Measurements from ENCODE around the gene HOXC4.
A peak's percentile ranks its signal among the peaks of the same experiment; 100 is the strongest.

Gene HOXC4

GRCh38 chr12:54052438-54053002, 1.1 kb upstream of the HOXC4 start:
- H3K27me3 Mint-ChIP-seq = peaks cover 54% of the 10 kb centered on the region
- peak overlapping the region; percentile 91 for H3K4me3 Mint-ChIP-seq
- ATAC-seq (replicated peaks; ENCODE audit: extremely low read depth, poor library complexity, severe bottlenecking) (no peak), DNase-seq (ENCODE audit: low spot score in 2 of 2) (no peak)
- peaks cover 15% of the 10 kb centered on the region for H3K36me3 Mint-ChIP-seq (ENCODE audit: insufficient read depth)
- no peaks in the 10 kb centered on the region for H3K9me3 Mint-ChIP-seq
- H3K27ac Mint-ChIP-seq (ENCODE audit: low read depth) = peak overlapping the region; percentile 92
- H3K4me1 Mint-ChIP-seq = peaks cover 43% of the 10 kb centered on the region

GRCh38 chr12:54053003-54053750, 458 bp upstream of the HOXC4 start:
- H3K4me1 Mint-ChIP-seq = peaks cover 47% of the 10 kb centered on the region
- H3K27ac Mint-ChIP-seq (ENCODE audit: low read depth) = peak overlapping the region; percentile 92
- peak in 1 of 2 donors; percentile 42 for DNase-seq (ENCODE audit: low spot score in 2 of 2)
- peaks cover 15% of the 10 kb centered on the region for H3K36me3 Mint-ChIP-seq (ENCODE audit: insufficient read depth)
- H3K9me3 Mint-ChIP-seq = no peaks in the 10 kb centered on the region
- H3K27me3 Mint-ChIP-seq = peaks cover 49% of the 10 kb centered on the region
- ATAC-seq (replicated peaks; ENCODE audit: extremely low read depth, poor library complexity, severe bottlenecking) = peak; percentile 59
- H3K4me3 Mint-ChIP-seq = peak overlapping the region; percentile 91

- Mint-ChIP-seq H3K4me3 (peak overlapping the region; percentile 91), H3K27ac (ENCODE audit: low read depth) (peak overlapping the region; percentile 92), H3K9me3 (no peaks in the 10 kb centered on the region), H3K27me3 (peaks cover 49% of the 10 kb centered on the region), H3K4me1 (peaks cover 46% of the 10 kb centered on the region), H3K36me3 (ENCODE audit: insufficient read depth) (peaks cover 15% of the 10 kb centered on the region)
- no peak for ATAC-seq (replicated peaks; ENCODE audit: extremely low read depth, poor library complexity, severe bottlenecking)
- DNase-seq (ENCODE audit: low spot score in 2 of 2) = no peak
Observed at GRCh38 chr12:54054742-54055194, 1.1 kb downstream of the HOXC4 start.

GRCh38 chr12:54055552-54055951, 1.9 kb downstream of the HOXC4 start:
- H3K27me3 Mint-ChIP-seq = peaks cover 46% of the 10 kb centered on the region
- H3K36me3 Mint-ChIP-seq (ENCODE audit: insufficient read depth) = peaks cover 15% of the 10 kb centered on the region
- no peak overlapping the region for H3K4me3 Mint-ChIP-seq
- peaks cover 39% of the 10 kb centered on the region for H3K4me1 Mint-ChIP-seq
- DNase-seq (ENCODE audit: low spot score in 2 of 2) (no peak), ATAC-seq (replicated peaks; ENCODE audit: extremely low read depth, poor library complexity, severe bottlenecking) (no peak)
- H3K9me3 Mint-ChIP-seq = no peaks in the 10 kb centered on the region
- H3K27ac Mint-ChIP-seq (ENCODE audit: low read depth) = no peak overlapping the region

GRCh38 chr12:54056110-54056509, 2.5 kb downstream of the HOXC4 start:
- no peak for ATAC-seq (replicated peaks; ENCODE audit: extremely low read depth, poor library complexity, severe bottlenecking)
- no peak overlapping the region for H3K27ac Mint-ChIP-seq (ENCODE audit: low read depth)
- H3K27me3 Mint-ChIP-seq = peaks cover 46% of the 10 kb centered on the region
- H3K9me3 Mint-ChIP-seq = no peaks in the 10 kb centered on the region
- peaks cover 15% of the 10 kb centered on the region for H3K36me3 Mint-ChIP-seq (ENCODE audit: insufficient read depth)
- H3K4me3 Mint-ChIP-seq = peak overlapping the region; percentile 3
- DNase-seq (ENCODE audit: low spot score in 2 of 2) = no peak
- H3K4me1 Mint-ChIP-seq = peaks cover 38% of the 10 kb centered on the region

GRCh38 chr12:54058128-54058768, 4.6 kb downstream of the HOXC4 start:
- Mint-ChIP-seq H3K27ac (ENCODE audit: low read depth) (peak overlapping the region; percentile 10), H3K9me3 (no peaks in the 10 kb centered on the region), H3K36me3 (ENCODE audit: insufficient read depth) (peaks cover 8% of the 10 kb centered on the region), H3K27me3 (peaks cover 53% of the 10 kb centered on the region), H3K4me1 (peaks cover 22% of the 10 kb centered on the region), H3K4me3 (no peak overlapping the region)
- ATAC-seq (replicated peaks; ENCODE audit: extremely low read depth, poor library complexity, severe bottlenecking) = no peak
- DNase-seq (ENCODE audit: low spot score in 2 of 2) = no peak

GRCh38 chr12:54059668-54060067, 6.0 kb downstream of the HOXC4 start:
- no peak for ATAC-seq (replicated peaks; ENCODE audit: extremely low read depth, poor library complexity, severe bottlenecking)
- no peaks in the 10 kb centered on the region for H3K9me3 Mint-ChIP-seq
- H3K27me3 Mint-ChIP-seq = peaks cover 48% of the 10 kb centered on the region
- H3K4me1 Mint-ChIP-seq = peaks cover 12% of the 10 kb centered on the region
- H3K27ac Mint-ChIP-seq (ENCODE audit: low read depth) = no peak overlapping the region
- H3K4me3 Mint-ChIP-seq = no peak overlapping the region
- peaks cover 3% of the 10 kb centered on the region for H3K36me3 Mint-ChIP-seq (ENCODE audit: insufficient read depth)
- DNase-seq (ENCODE audit: low spot score in 2 of 2) = no peak

- no peaks in the 10 kb centered on the region for H3K9me3 Mint-ChIP-seq
- H3K4me1 Mint-ChIP-seq = peaks cover 10% of the 10 kb centered on the region
- ATAC-seq (replicated peaks; ENCODE audit: extremely low read depth, poor library complexity, severe bottlenecking) (no peak), DNase-seq (ENCODE audit: low spot score in 2 of 2) (no peak)
- no peak overlapping the region for H3K27ac Mint-ChIP-seq (ENCODE audit: low read depth)
- no peak overlapping the region for H3K4me3 Mint-ChIP-seq
- peaks cover 2% of the 10 kb centered on the region for H3K36me3 Mint-ChIP-seq (ENCODE audit: insufficient read depth)
- H3K27me3 Mint-ChIP-seq = peaks cover 47% of the 10 kb centered on the region
Observed at GRCh38 chr12:54060174-54060974, 6.7 kb downstream of the HOXC4 start.

GRCh38 chr12:54060975-54061778, 7.5 kb downstream of the HOXC4 start:
- DNase-seq (ENCODE audit: low spot score in 2 of 2) = no peak
- peaks cover 10% of the 10 kb centered on the region for H3K4me1 Mint-ChIP-seq
- no peak overlapping the region for H3K27ac Mint-ChIP-seq (ENCODE audit: low read depth)
- peaks cover 55% of the 10 kb centered on the region for H3K27me3 Mint-ChIP-seq
- H3K36me3 Mint-ChIP-seq (ENCODE audit: insufficient read depth) = peaks cover 2% of the 10 kb centered on the region
- H3K9me3 Mint-ChIP-seq = no peaks in the 10 kb centered on the region
- H3K4me3 Mint-ChIP-seq = no peak overlapping the region
- ATAC-seq (replicated peaks; ENCODE audit: extremely low read depth, poor library complexity, severe bottlenecking) = no peak

GRCh38 chr12:54065677-54066076, 12.0 kb downstream of the HOXC4 start:
- ATAC-seq (replicated peaks; ENCODE audit: extremely low read depth, poor library complexity, severe bottlenecking) = no peak
- Mint-ChIP-seq H3K27me3 (peaks cover 47% of the 10 kb centered on the region), H3K4me1 (no peaks in the 10 kb centered on the region), H3K36me3 (ENCODE audit: insufficient read depth) (peaks cover 3% of the 10 kb centered on the region), H3K4me3 (no peak overlapping the region), H3K27ac (ENCODE audit: low read depth) (no peak overlapping the region), H3K9me3 (no peaks in the 10 kb centered on the region)
- no peak for DNase-seq (ENCODE audit: low spot score in 2 of 2)

GRCh38 chr12:54066408-54066807, 12.8 kb downstream of the HOXC4 start:
- no peak for DNase-seq (ENCODE audit: low spot score in 2 of 2)
- H3K27me3 Mint-ChIP-seq = peaks cover 39% of the 10 kb centered on the region
- no peak overlapping the region for H3K4me3 Mint-ChIP-seq
- H3K36me3 Mint-ChIP-seq (ENCODE audit: insufficient read depth) = peaks cover 3% of the 10 kb centered on the region
- ATAC-seq (replicated peaks; ENCODE audit: extremely low read depth, poor library complexity, severe bottlenecking) = no peak
- no peaks in the 10 kb centered on the region for H3K4me1 Mint-ChIP-seq
- H3K9me3 Mint-ChIP-seq = no peaks in the 10 kb centered on the region
- H3K27ac Mint-ChIP-seq (ENCODE audit: low read depth) = no peak overlapping the region
